ENCODE measurements around the gene MT3. TPM values are rescaled to one million over a fixed set of nuclear protein-coding genes. Genes with fewer than 3 reads are reported as not detected.
A peak's percentile ranks its signal among the peaks of the same experiment; 100 is the strongest.

Gene MT3
- total RNA-seq, 1 donor from 2014 or later: not detected

DNA sequence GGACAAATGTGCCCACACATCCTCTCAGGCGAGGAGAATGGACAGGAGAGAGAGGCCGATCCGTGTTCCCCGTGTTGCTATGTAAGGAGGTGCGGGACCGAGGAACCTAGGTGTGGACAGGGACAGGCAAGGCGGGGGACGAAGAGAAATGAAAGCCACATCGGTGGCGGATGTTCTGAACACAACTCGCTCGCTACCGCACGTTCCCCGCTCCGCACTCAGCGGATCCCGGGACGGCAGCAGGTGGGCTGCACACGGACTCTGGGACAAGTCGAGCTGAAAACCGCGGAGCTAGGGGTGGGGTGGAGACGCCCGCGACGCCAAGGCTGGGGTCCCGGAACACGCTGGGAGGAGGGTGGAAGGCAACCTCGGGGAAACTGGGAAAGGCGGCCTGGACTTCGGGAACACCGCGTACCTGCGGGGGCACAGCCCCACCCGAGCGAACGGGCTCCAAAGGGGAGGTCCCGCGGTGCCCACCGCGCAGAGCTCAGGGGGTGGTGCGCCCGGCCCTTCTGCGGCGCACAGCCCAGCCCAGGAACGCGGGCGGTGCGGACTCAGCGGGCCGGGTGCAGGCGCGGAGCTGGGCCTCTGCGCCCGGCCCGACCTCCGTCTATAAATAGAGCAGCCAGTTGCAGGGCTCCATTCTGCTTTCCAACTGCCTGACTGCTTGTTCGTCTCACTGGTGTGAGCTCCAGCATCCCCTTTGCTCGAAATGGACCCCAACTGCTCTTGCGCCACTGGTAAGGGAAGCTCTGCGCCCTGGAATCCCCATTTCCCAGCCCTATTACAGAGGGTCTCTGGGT lies 36.0 kb downstream of the MT3 start, which contains the start of gene MT1E:
TSS of gene MT1E (plus strand) at position 642 of the 803 bp plus-strand sequence. CDS start at position 713, 71 bp downstream.
- no peaks in the 10 kb centered on the region for H3K36me3 ChIP-seq
- no peaks in the 10 kb centered on the region for H3K27me3 ChIP-seq
- TF ChIP-seq, protein P1, sequence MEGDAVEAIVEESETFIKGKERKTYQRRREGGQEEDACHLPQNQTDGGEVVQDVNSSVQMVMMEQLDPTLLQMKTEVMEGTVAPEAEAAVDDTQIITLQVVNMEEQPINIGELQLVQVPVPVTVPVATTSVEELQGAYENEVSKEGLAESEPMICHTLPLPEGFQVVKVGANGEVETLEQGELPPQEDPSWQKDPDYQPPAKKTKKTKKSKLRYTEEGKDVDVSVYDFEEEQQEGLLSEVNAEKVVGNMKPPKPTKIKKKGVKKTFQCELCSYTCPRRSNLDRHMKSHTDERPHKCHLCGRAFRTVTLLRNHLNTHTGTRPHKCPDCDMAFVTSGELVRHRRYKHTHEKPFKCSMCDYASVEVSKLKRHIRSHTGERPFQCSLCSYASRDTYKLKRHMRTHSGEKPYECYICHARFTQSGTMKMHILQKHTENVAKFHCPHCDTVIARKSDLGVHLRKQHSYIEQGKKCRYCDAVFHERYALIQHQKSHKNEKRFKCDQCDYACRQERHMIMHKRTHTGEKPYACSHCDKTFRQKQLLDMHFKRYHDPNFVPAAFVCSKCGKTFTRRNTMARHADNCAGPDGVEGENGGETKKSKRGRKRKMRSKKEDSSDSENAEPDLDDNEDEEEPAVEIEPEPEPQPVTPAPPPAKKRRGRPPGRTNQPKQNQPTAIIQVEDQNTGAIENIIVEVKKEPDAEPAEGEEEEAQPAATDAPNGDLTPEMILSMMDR (IDR thresholded peaks at IDR 0.05): no peak
- DNase-seq (ENCODE audit: low spot score in 2 of 2): peak in 1 of 2 donors; percentile 93
- intact Hi-C loops (cut with DNase I): loop anchor here (1.0 to 5.0 kb wide), 3 partner anchors 17 to 677 kb away; partner anchors contain the start of genes GNAO1 and MT2A
- peaks cover 3 to 4% of the 10 kb centered on the region in 2 donors for H3K4me1 ChIP-seq
- H3K9me3 ChIP-seq: no peaks in the 10 kb centered on the region
- peak within 1 kb of the TSS; percentile 96 for H3K27ac ChIP-seq
- peak within 1 kb of the TSS; percentile 71 to 82 for H3K4me3 ChIP-seq

DNA sequence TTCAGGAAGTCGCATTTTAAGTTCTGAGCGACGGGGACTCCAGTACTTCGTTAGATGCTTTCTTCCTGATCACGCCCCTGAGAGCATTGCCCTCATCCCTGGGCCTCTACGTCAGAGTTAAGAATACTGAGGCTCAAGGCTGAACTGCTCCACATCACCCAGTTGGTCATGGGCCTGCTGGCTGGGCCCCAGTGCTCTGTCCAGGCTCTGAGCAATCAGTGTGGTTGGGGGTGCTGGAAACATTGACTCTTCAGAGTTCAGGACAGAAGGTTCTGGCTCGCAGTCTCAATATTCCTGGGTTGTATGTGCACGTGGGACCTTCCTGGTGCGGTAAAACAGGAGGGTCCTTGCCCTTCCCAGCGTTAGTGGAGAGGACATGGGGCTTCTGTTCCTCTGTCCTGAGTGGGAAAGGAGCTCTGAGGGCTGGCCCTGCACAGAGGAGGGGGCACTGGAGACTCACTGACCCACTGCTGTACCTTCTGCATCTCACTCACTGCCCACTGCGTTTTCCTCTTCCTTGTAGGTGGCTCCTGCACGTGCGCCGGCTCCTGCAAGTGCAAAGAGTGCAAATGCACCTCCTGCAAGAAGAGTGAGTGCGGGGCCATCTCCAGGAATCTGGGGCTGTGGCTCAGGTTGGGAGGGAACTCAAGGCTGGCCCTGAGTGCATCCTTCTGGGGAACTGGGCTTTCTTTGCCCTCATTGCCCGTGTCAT lies 36.8 kb downstream of the MT3 start:
- peak; percentile 80 to 94 for DNase-seq (ENCODE audit: low spot score in 2 of 2)

DNA sequence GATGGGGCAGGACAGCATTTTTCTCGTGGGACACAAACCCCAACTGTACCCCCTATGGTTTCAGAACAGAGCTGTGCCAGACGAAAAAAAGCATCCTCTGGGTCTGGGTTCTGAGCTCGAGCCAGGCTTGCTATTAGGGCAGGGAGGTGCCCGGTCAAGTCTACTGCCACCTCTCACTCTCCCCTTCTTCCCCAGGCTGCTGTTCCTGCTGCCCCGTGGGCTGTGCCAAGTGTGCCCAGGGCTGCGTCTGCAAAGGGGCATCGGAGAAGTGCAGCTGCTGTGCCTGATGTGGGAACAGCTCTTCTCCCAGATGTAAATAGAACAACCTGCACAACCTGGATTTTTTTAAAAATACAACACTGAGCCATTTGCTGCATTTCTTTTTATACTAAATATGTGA lies 37.4 kb downstream of the MT3 start:
- TF ChIP-seq, protein P1 (IDR thresholded peaks at IDR 0.05): no peak
- Histone ChIP-seq H3K4me1 (peaks cover 4 to 6% of the 10 kb centered on the region in 2 donors), H3K4me3 (peak overlapping the region; percentile 71 to 82), H3K36me3 (no peaks in the 10 kb centered on the region), H3K9me3 (no peaks in the 10 kb centered on the region), H3K27ac (peak overlapping the region; percentile 96), H3K27me3 (no peaks in the 10 kb centered on the region)
- intact Hi-C loops (cut with DNase I): loop anchor here (5.0 kb wide), 2 partner anchors 434 to 676 kb away; partner anchors contain the start of gene GNAO1
- DNase-seq (ENCODE audit: low spot score in 2 of 2): no peak

More for the DNA sequence above, 36.8 kb downstream of the MT3 start:
- peaks cover 3 to 4% of the 10 kb centered on the region in 2 donors for H3K4me1 ChIP-seq
- peak overlapping the region; percentile 96 for H3K27ac ChIP-seq
- no peaks in the 10 kb centered on the region for H3K36me3 ChIP-seq
- H3K9me3 ChIP-seq: no peaks in the 10 kb centered on the region
- intact Hi-C loops (cut with DNase I): loop anchor here (1.0 to 5.0 kb wide), 3 partner anchors 18 to 676 kb away; partner anchors contain the start of genes GNAO1 and MT2A
- H3K27me3 ChIP-seq: no peaks in the 10 kb centered on the region
- H3K4me3 ChIP-seq: peak overlapping the region; percentile 71 to 82
- TF ChIP-seq, protein P1 (IDR thresholded peaks at IDR 0.05): no peak

DNA sequence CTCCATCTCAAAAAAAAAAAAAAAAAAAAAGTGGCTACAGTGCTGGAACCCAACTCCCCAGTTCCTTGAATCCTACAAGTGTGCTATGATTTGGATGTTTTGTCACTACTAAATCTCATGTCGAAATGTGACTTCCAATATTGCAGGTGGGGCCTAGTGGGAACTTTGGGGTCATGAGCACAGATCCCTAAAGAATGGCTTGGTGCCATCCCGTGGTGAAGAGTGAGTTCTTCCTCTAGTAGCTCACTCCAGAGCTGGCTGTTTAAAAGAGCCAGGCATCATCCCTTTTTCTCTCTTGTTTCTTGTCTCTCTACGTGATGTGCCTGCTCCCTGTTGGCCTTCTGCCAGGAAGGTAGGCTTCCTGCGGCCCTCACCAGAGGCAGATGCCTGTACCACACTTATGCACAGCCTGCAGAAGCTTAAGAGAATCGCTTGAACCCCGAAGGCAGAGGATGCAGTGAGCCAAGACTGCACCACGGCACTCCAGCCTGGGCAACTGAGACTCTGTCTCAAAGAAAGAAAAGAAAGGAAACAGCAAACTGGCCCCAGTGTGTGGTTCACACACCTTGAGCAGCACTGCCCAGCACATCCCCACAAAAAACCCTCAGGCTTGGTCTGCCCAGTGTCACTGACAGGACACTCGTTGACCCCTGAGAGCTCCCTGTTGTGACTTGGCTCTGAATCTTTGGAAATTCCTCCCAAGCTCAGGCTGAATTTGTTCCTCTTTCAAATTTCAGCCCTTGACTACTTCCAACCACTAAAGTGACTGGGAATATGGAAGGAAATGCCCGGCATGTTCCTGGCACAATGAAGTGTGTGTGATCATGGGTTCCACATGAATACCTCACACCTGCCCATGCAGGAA lies 39.4 kb downstream of the MT3 start:
- peaks cover 6 to 16% of the 10 kb centered on the region in 2 donors for H3K4me1 ChIP-seq
- H3K27ac ChIP-seq: peak overlapping the region; percentile 85 to 96
- intact Hi-C loops (cut with DNase I): loop anchor here (5.0 kb wide), 2 partner anchors 436 to 674 kb away; partner anchors contain the start of gene GNAO1

More for the DNA sequence above, 39.4 kb downstream of the MT3 start:
- H3K4me3 ChIP-seq: no peak overlapping the region
- H3K27me3 ChIP-seq: no peaks in the 10 kb centered on the region
- TF ChIP-seq, protein P1 (IDR thresholded peaks at IDR 0.05): no peak
- no peak for DNase-seq (ENCODE audit: low spot score in 2 of 2)
- H3K36me3 ChIP-seq: no peaks in the 10 kb centered on the region
- no peaks in the 10 kb centered on the region for H3K9me3 ChIP-seq
